GM19193 (cell line): Measurements from ENCODE around the gene TAF6.

Experiments
- POLR2A ChIP-seq: IDR thresholded peaks from 4 replicates; pipeline ENCODE4 v1.6.1; 2011; ENCODE audit not compliant: insufficient read depth, insufficient read length; ENCODE audit errors: extremely low read depth

TAF6 gene

DNA sequence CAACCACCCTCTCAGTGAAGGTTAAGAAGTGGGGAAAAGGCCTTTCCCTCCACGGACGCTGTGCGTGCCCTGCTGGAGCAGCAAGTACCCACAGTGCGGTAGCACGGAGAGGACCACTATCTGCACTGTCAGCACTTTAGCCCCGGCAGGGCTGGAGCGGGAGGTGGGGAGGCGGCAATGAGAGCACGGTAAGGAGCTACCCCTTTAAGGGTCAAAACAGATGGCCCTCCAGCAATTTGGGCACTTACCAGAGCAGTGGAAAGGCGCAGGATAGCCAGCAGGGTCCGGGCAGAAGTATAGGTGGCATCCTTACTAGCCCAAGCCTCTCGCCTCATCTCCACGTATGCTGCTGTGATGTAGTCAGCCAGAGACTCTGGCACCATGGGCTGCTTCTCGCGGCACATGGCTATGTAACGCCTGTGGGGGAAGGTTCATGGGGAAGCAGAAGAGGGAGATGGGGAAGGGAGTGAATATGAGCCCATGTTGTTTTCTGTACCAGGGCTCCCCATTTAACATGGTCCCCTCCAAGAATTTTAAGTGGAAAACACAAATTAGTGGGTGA is 25.2 kb downstream of the TAF6 start:
- peak; percentile 36 for TF ChIP-seq POLR2A

DNA sequence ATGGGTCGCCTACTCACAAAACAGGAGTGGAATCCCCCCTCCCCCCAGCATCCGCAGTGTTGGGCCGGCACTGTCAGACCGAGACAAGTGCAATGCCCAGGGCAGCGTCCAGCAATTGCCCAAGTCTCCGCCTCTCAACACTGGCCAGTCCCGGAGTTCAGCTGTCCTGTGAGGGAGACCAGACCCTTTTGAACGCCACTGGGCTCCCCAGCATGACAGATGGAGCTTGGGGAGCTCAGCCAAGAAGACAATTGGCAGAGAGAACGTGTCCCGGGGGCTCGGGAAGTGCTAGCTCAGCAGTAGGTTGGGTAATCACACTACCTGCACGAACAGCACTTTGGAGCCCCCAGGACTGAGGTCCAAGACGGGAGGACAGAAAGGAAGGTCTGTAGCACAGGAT is 25.7 kb downstream of the TAF6 start:
- no peak for TF ChIP-seq POLR2A

DNA sequence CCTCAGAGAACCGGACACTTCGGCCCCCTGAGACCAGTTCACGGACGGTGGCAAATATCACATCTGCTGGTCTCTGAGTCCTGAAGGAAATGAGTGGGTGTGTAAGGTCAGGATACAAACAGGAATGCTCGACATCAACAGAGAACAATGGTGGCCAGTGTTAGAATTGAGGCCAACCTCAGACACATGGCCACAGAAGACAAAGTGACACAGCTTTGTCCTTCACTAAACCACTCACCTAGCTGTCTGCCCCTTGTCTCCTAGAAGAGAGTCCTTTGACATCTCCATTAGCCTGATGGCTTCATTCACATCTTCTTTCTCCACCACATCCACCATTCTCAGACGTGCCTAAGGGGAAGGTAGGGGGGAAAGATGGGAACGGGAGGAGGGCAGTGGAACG is 26.1 kb downstream of the TAF6 start:
- TF ChIP-seq POLR2A = no peak

DNA sequence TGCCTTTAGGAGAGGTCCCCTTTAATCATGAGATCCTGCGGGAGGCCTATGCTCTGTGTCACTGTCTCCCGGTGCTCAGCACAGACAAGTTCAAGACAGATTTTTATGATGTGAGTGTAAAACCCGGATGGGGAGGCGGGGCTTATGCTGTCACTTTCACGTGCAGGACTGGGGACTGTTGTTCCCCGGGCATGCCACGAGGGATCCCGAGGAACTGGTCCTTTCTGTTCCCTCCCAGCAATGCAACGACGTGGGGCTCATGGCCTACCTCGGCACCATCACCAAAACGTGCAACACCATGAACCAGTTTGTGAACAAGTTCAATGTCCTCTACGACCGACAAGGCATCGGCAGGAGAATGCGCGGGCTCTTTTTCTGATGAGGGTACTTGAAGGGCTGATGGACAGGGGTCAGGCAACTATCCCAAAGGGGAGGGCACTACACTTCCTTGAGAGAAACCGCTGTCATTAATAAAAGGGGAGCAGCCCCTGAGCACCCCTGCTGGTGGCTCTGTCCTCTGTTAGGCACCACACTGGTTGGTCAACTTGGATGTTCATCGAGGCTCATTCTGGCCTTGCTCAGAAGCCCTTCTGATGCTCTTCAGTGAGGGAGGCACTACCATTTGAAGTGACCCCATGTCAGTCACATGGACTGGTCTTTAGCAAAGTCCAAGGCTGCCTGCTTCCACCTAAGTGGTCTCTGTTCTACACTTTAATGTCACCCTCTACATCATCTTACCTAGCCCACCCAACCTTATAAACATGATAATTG is 27.6 kb downstream of the TAF6 start:
- peak; percentile 56 for TF ChIP-seq POLR2A

DNA sequence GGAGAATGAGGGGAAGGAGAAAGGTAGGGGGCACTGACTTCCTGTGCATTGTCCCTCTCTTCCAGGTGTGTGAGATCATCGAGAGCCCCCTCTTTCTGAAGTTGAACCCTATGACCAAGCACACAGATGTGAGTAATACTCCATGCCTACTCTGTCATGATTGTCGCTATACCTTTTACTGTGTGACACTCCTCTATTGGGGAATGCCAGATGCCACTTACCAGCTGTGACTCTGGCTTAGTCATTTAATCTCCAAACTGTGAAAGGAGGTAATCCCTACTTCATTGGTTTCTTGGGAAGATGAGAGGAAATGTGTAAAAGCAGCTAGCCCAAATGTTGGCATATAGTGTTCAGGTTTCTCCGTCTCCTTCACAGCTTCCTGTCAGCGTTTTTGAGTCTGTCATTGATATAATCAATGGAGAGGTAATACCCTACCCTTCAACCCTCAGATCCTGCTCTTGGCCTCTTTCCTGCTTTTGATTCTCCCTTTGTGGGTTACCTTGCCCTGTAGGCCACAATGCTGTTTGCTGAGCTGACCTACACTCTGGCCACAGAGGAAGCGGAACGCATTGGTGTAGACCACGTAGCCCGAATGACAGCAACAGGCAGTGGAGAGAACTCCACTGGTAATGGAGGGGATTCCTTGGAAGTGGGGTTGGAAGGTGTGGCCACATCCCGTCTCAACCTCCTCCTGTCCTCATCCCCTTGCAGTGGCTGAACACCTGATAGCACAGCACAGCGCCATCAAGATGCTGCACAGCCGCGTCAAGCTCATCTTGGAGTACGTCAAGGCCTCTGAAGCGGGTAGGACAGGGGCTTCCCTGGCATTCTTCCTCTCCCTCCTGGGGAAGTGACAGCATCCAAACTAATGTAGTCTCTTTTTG is 28.4 kb downstream of the TAF6 start:
- TF ChIP-seq POLR2A = no peak

DNA sequence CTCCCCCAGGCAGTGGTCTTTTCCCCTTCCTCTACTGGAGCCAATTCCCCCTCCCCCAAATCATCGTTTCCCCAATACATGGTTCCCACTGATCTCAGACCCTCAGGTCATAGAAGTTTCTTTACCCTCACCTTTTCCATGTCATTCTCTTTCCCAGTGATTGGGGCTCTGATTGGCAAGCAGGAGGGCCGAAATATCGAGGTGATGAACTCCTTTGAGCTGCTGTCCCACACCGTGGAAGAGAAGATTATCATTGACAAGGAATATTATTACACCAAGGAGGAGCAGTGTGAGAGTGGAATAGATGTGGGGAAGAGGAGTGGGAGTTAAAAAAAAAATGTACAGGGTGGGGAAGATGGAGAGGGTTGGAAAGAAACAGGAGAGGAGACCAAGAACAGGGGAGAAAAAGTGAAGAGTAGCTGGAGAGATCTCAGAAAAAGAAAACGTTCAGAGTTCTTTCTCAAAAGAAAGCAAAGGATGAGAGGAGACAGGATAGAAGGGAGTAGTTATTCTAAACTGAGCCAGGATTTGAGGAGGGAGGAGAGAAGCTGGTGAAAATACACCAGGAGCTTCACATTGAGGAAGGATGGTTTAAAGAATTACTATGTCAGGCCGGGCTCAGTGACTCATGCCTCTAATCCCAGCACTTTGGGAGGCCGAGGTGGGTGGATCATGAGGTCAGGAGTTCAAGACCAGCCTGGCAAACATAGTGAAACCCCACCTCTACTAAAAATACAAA is 29.5 kb downstream of the TAF6 start:
- no peak for TF ChIP-seq POLR2A

DNA sequence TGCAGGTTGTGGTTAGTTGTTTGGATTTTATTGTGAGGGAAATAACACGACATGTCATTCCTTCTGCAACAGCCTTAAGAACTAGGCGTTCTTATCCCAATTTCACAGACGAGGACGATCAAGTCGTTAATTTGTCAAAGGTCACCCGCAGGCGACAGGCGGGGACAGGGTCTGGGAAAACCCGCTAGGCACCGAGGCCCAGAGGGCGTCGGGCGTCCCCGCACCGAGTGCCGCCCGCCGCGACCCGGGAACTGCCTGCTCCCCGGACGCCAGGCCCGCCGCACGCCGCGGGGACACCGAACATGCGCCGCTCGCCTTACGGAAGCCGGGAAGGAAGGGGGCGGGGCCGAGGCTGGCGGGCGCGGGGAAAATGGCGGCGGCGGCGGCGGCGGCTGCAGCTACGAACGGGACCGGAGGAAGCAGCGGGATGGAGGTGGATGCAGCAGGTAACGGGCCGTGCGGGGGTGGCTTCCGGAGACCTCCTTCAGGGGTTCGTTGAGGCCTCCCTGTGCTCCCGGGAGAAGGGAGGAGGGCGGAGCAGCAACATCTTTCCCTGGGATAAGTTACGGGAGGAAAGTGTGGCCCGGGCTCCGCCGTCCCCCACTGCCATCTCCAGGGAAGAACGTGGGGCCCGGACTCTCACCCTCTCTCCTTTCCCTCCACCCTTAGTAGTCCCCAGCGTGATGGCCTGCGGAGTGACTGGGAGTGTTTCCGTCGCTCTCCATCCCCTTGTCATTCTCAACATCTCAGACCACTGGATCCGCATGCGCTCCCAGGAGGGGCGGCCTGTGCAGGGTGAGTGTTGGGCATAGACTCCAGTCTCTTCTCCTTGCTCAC is 30.3 kb downstream of the TAF6 start, which contains the start of gene COPS6:
COPS6 (plus strand) TSS at position 349 of the 837 bp plus-strand sequence; CDS start at position 371, 22 bp downstream.
- TF ChIP-seq POLR2A = peak; percentile 95

DNA sequence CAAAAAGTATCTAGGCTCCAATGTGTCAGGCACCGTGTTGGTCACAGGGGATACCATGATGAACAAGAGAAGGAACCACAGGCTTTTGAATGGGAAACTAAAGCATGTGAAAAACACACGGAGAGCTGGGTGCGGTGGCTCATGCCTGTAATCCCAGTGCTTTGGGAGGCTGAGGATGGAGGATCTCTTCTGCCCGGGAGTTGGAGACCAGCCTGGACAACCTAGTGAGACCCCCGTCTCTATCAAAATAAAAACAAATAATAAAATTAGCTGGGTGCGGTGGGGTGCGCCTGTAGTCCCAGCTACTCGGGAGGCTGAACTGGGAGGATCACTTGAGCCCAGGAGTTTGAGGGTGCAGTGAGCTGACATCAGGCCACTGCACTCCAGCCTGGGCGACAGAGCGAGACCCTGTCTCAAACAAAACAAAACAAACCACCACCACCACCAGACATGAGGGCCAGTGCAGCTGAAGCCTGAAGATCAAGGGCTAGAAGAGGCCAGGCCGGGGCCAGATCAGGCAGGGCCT is 31.0 kb downstream of the TAF6 start:
- TF ChIP-seq POLR2A = no peak

DNA sequence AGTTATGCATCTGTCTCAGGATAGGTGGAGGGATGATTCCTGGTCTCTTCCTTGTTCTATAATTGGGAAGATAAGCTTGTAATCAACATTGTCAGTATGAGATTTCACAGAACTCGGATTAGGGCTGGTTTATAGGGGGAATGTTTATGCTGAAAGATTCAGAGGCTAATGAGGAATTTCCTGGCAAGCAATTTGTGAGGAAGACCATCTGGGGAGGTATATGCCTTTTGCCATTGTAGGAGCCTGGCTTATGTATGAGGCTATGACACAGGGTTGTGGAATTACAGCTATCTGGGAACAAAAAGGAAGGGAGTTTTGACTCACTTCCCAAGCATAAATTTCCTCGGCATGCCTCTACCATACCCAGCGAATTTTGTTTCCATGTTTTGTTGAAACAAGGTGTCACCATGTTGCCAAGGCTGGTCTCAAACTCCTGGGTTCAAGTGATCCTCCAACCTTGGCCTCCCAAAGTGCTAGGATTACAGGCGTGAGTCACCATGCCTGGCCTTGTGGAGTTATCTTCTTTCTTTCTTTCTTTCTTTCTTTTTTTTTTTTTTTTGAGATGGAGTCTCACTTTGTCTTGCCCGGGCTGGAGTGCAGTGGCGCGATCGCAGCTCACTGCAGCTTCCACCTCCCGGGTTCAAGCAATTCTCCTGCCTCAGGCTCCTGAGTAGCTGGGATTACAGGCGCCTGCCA is 32.0 kb downstream of the TAF6 start:
- TF ChIP-seq POLR2A = no peak

DNA sequence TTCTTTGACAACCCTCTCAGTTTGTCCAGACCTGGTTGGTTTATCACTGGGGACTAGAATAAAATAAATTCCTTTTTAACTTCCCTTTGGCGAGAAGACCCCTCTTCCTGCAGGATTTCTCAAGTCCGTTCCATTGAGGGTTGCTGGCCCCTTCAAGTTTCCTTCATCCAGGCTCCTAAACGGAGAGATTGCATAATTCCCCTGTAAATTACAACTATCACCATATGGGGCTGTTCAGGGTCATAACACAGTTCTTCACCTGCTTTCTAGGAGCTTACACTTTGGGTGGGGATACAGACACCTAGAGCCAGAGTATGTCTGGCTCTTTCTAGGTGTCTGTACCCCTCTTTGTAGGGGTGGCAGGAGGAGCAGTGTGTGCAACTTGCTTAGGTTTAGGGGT is 33.6 kb downstream of the TAF6 start:
- TF ChIP-seq POLR2A = no peak

DNA sequence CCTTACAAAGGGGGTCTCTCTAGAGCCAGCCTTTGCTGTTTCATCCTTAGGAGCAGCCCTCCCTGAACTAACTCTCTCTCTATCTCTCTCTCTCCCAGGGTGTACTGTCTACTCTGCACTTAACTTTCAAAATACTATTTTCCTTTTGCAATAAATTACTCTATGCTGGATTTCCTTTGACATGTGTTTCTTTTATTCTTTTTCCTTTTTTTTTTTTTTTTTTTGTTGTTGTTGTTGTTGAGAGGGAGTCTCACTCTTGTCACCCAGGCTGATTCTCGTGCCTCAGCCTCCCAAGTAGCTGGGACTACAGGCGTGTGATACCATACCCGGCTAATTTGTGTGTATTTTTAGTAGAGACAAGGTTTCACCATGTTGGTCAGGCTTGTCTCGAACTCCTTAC is 36.2 kb downstream of the TAF6 start:
- TF ChIP-seq POLR2A = no peak

DNA sequence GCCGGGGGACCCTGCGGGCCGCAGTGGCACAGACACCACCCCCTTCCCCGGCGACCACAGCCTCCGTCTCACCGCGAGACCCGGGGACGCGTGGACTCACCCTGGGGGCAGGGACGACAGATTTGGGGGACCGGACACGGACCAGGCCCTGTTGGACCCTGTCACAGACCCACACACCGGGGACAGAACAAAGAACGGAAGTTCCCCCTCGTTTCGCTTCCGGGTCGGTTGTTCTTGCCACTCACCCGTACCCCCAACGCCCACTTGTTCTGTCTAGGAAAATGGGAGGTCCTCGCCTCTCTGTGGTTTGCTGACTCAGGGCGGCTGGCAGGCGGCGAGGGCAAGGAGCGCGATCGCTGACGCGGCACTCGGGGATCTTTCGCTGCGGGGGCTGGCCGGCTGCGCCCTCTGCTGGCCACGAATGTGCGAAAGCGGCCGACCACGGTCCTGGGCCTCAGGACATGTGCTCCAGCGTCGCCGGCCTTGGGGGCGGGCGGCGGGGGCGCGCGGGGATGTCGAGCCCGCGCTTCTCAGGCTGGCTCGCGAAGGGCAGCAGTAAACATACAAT is 37.5 kb downstream of the TAF6 start, which contains the start of gene ZNF3:
ZNF3 (minus strand) TSS at position 189 of the 568 bp plus-strand sequence. CDS start 4,366 bp downstream, outside the sequence.
- peak; percentile 88 for TF ChIP-seq POLR2A
